CD4-positive, alpha-beta T cell treated with Interleukin-17A for 4 hours (primary cell): ENCODE results near the gene MRPL1.
"Not testable (repeated sequence)": the region's sequence is repeated elsewhere in the genome, so short reads cannot be mapped to it uniquely, and the experiment has no call there.

ENCODE experiments used
- DNase-seq: peaks from one replicate; pipeline ENCODE4 v3.0.0-alpha.2; 2020; ENCODE audit warnings: mixed read lengths

The MRPL1 gene

GRCh38 chr4:77920371-77920770, 57.7 kb downstream of the MRPL1 start:
- no peak for DNase-seq

- no peak for DNase-seq
Observed at GRCh38 chr4:77921701-77922100, 59.1 kb downstream of the MRPL1 start.

- no peak for DNase-seq
Observed at GRCh38 chr4:77922158-77923094, 59.8 kb downstream of the MRPL1 start.

- DNase-seq: no peak
Observed at GRCh38 chr4:77927991-77928925, 65.6 kb downstream of the MRPL1 start.

- DNase-seq: no peak
Observed at GRCh38 chr4:77930154-77930639, 67.6 kb downstream of the MRPL1 start.

- no peak for DNase-seq
Observed at GRCh38 chr4:77930876-77931275, 68.2 kb downstream of the MRPL1 start.

GRCh38 chr4:77931452-77932135, 69.0 kb downstream of the MRPL1 start:
- DNase-seq: no peak

- no peak for DNase-seq
Observed at GRCh38 chr4:77938560-77938959, 75.9 kb downstream of the MRPL1 start.

- not testable (repeated sequence) for DNase-seq
Observed at GRCh38 chr4:77945929-77946328, 83.3 kb downstream of the MRPL1 start.

GRCh38 chr4:77950203-77950602, 87.6 kb downstream of the MRPL1 start:
- DNase-seq: no peak

GRCh38 chr4:77952457-77952856, 89.8 kb downstream of the MRPL1 start:
- DNase-seq: no peak

GRCh38 chr4:77954690-77955089, 92.1 kb downstream of the MRPL1 start:
- DNase-seq: no peak

- DNase-seq: no peak
Observed at GRCh38 chr4:77956917-77957316, 94.3 kb downstream of the MRPL1 start.

- no peak for DNase-seq
Observed at GRCh38 chr4:77958897-77959296, 96.3 kb downstream of the MRPL1 start.

GRCh38 chr4:77959566-77960338, 97.1 kb downstream of the MRPL1 start:
- no peak for DNase-seq

GRCh38 chr4:77960367-77960766, 97.7 kb downstream of the MRPL1 start:
- no peak for DNase-seq

GRCh38 chr4:77963004-77963403, 100.4 kb downstream of the MRPL1 start:
- no peak for DNase-seq

GRCh38 chr4:77973657-77974056, 111.0 kb downstream of the MRPL1 start:
- DNase-seq: not testable (repeated sequence)

- not testable (repeated sequence) for DNase-seq
Observed at GRCh38 chr4:77982900-77983540, 120.4 kb downstream of the MRPL1 start.

GRCh38 chr4:77983612-77984311, 121.1 kb downstream of the MRPL1 start:
- DNase-seq: not testable (repeated sequence)

- DNase-seq: no peak
Observed at GRCh38 chr4:77989968-77990367, 127.3 kb downstream of the MRPL1 start.
